Esophagus (tissue), 2 donors: ENCODE data around the gene LSM12. TPM values are rescaled to one million over a fixed set of nuclear protein-coding genes. Genes with fewer than 3 reads are reported as not detected.
"Not testable (repeated sequence)": the region's sequence is repeated elsewhere in the genome, so short reads cannot be mapped to it uniquely, and the experiment has no call there.

Experiments used
- H3K27ac ChIP-seq, 2 donors: one replicate each; pipeline ENCODE4 v1.5.1; 2013; ENCODE audit warnings: low read depth in 2 of 2, mild to moderate bottlenecking in 2 of 2, inconsistent platforms in 1 of 2, low read length in 1 of 2, moderate library complexity in 1 of 2
- H3K27me3 ChIP-seq, 2 donors: one replicate each; pipeline ENCODE4 v1.6.1; 2013; ENCODE audit warnings: low read length in 2 of 2, control low read depth in 1 of 2, mild to moderate bottlenecking in 1 of 2; ENCODE audit not compliant: insufficient read depth in 2 of 2, control insufficient read depth in 1 of 2
- H3K36me3 ChIP-seq, 2 donors: one replicate each; pipeline ENCODE4 v1.6.1; 2013; ENCODE audit warnings: low read length in 1 of 2; ENCODE audit not compliant: control insufficient read depth in 2 of 2, insufficient read depth in 2 of 2
- H3K4me1 ChIP-seq, 2 donors: one replicate each; pipeline ENCODE4 v1.6.1; 2013; ENCODE audit warnings: low read length in 1 of 2; ENCODE audit not compliant: control insufficient read depth in 2 of 2, insufficient read depth in 2 of 2
- H3K4me3 ChIP-seq, 2 donors: one replicate each; pipeline ENCODE4 v1.5.1; 2013; ENCODE audit warnings: low read length in 2 of 2, mild to moderate bottlenecking in 2 of 2, low read depth in 1 of 2, moderate library complexity in 1 of 2
- H3K9me3 ChIP-seq, 2 donors: one replicate each; pipeline ENCODE4 v1.6.1; 2013; ENCODE audit warnings: mild to moderate bottlenecking in 2 of 2, low read depth in 1 of 2, low read length in 1 of 2, moderate library complexity in 1 of 2; ENCODE audit not compliant: control insufficient read depth in 2 of 2, insufficient read depth in 1 of 2
- WGBS, 2 donors: extraction: QIAGEN DNeasy Blood & Tissue Kit; methylation state at CpG; one replicate each; pipeline ENCODE4 v1.1.7; 2013; 5-methylcytosine and 5-hydroxymethylcytosine counted together
- polyA plus RNA-seq, 2 donors: library from polyadenylated mRNA; stranded (reverse); fragments of 200-250 nt; gene quantifications; one replicate each; pipeline ENCODE4 v1.2.3, GENCODE V29; 2013
- donor health status: healthy with polysubstance abuse.
- donor health status: Bipolar disorder and iron deficiency.

LSM12 gene
- polyA plus RNA-seq, 2 donors: 25.4 to 46.9 TPM

DNA sequence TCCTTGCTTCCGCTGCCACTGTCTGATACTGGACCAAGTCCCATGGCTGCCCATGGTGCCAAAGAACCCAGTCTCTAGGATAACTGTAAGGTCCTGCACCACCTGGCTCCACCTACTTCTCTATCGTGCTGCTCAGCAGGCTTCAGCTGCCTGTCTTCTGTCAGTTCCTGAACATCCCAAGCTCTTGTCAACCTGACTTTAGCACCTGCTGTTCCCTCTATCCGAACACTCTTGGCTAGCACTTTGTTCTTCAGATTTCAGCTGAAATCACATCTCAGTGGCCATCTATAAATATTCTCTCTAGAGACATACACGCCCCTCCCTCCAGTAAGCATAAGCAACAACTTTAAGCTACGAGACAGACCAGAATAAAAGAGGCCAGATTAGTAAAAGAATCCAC, 36.7 kb downstream of the LSM12 start:
- WGBS, 2 donors: 82 to 90% methylated on average over 5 of the region's 5 CpGs
- Histone ChIP-seq H3K27ac (no peak overlapping the region), H3K9me3 (no peaks in the 10 kb centered on the region), H3K27me3 (no peaks in the 10 kb centered on the region), H3K4me3 (no peak overlapping the region), H3K4me1 (no peaks in the 10 kb centered on the region), H3K36me3 (peaks cover 6 to 22% of the 10 kb centered on the region in 2 donors)

DNA sequence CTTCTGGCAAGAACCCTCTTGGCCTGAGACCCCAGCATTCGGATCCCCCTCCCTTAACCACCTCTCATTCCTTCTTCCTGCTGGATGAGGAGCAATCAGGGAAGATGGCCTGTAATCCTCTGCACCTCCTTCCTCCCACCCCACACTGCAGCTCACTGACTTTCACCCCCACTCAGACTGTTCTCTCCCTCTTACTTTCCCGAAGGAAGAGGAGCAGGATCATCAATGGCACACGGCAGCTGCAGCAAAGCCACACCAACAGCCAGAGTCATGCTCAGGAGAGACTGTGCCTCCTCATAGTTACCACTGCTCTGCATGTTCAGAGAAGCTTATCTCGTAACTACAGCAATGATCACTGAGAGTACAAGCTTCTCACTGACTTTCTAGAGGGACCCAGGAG, 41.6 kb downstream of the LSM12 start:
- H3K4me3 ChIP-seq: no peak overlapping the region
- 86 to 89% methylated on average over 4 of the region's 4 CpGs for WGBS, 2 donors
- H3K4me1 ChIP-seq: no peaks in the 10 kb centered on the region
- no peak overlapping the region for H3K27ac ChIP-seq
- no peaks in the 10 kb centered on the region for H3K9me3 ChIP-seq
- H3K27me3 ChIP-seq: no peaks in the 10 kb centered on the region
- peaks cover 0 to 18% of the 10 kb centered on the region in 2 donors for H3K36me3 ChIP-seq

- no peaks in the 10 kb centered on the region for H3K9me3 ChIP-seq
- no peaks in the 10 kb centered on the region for H3K4me1 ChIP-seq
- no peak overlapping the region for H3K27ac ChIP-seq
- H3K4me3 ChIP-seq: no peak overlapping the region
- 54 to 63% methylated on average over 6 of the region's 6 CpGs for WGBS, 2 donors
- H3K36me3 ChIP-seq: peaks cover 0 to 18% of the 10 kb centered on the region in 2 donors
- no peaks in the 10 kb centered on the region for H3K27me3 ChIP-seq
These were observed 42.2 kb downstream of the LSM12 start for GRCh38 chr17:44024271-44024663.

DNA sequence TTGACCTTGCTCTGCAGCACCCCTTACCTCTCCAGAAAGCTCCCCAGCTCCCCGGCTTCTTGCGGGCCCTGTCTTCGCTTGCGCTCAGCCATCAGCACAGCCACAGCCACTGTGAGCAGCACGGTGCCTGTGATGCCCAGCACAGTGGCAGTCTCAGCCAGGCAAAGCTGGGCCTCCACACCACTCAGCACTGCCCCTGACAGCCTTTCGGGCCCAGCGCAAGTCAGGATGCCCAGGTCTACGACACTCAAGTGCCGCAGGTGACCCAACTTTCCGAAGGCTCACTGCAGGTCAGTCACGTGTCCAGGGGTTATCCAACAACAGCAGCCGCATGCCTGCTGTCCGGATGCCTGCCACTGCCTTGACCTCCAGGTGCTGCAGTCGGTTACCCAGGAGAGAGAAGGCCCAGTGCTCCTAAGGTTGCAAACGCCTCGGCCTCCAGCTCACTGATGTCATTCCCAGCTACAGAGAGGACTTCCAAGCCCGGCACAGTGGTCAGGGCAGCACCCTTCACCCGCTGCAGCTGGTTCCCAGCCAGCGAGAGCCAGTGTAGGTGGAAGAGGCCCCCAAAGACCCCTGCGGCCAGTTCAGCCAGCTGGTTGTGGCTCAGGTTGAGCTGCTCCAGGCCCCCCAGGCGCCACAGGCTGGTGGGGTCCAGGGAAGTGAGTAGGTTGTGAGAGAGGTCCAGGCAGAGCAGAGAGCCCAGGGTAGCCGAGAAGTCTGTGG, 42.8 kb downstream of the LSM12 start:
- Histone ChIP-seq H3K27me3 (no peaks in the 10 kb centered on the region), H3K4me1 (no peaks in the 10 kb centered on the region), H3K27ac (no peak overlapping the region), H3K4me3 (no peak overlapping the region), H3K9me3 (no peaks in the 10 kb centered on the region), H3K36me3 (peaks cover 0 to 14% of the 10 kb centered on the region in 2 donors)
- WGBS, 2 donors: 90 to 93% methylated on average over 22 of the region's 22 CpGs

GRCh38 chr17:44022246-44022645, 44.2 kb downstream of the LSM12 start:
- peaks cover 0 to 11% of the 10 kb centered on the region in 2 donors for H3K36me3 ChIP-seq
- H3K4me3 ChIP-seq: no peak overlapping the region
- H3K4me1 ChIP-seq: no peaks in the 10 kb centered on the region
- 95 to 99% methylated on average over 2 of the region's 2 CpGs for WGBS, 2 donors
- H3K27me3 ChIP-seq: no peaks in the 10 kb centered on the region
- H3K27ac ChIP-seq: no peak overlapping the region
- H3K9me3 ChIP-seq: no peaks in the 10 kb centered on the region

DNA sequence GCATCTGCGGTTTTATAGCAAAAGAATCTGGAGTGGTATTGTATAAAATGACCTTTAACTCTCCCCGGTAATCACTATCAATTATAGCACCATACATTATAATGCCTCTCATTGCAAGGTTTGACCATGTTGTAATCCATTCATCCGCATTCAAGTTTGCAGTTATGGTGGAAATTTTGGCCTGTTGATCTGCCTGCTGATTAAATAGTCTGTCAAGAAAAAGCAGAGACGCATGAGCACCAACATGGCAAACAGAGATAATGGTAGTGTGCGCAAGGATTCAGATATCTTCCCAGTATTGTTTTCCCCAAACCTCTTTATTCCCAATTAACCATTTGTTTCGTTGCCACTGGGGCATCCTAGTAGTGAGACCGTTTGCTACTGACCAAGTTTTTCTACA, 45.2 kb downstream of the LSM12 start:
- not testable (repeated sequence) for H3K27me3 ChIP-seq, H3K9me3 ChIP-seq, H3K4me1 ChIP-seq, H3K27ac ChIP-seq, H3K4me3 ChIP-seq
- peaks cover 0 to 11% of the 10 kb centered on the region in 2 donors for H3K36me3 ChIP-seq
- 93 to 96% methylated on average over 7 of the region's 7 CpGs for WGBS, 2 donors

- Histone ChIP-seq H3K9me3 (no peaks in the 10 kb centered on the region), H3K27me3 (no peaks in the 10 kb centered on the region), H3K36me3 (peaks cover 0 to 6% of the 10 kb centered on the region in 2 donors), H3K4me1 (peaks cover 5 to 6% of the 10 kb centered on the region in 2 donors), H3K27ac (peak within 1 kb of the TSS; percentile 52 to 81), H3K4me3 (peak within 1 kb of the TSS; percentile 88 to 96)
- 1% methylated on average over 43 of the region's 43 CpGs for WGBS, 2 donors
These were observed 51.9 kb downstream of the LSM12 start, which contains the start of gene TMEM101 for GRCh38 chr17:44014437-44015172. TSS of gene TMEM101 (minus strand) at chr17:44014963. CDS start at chr17:44014952, 11 bp downstream.

DNA sequence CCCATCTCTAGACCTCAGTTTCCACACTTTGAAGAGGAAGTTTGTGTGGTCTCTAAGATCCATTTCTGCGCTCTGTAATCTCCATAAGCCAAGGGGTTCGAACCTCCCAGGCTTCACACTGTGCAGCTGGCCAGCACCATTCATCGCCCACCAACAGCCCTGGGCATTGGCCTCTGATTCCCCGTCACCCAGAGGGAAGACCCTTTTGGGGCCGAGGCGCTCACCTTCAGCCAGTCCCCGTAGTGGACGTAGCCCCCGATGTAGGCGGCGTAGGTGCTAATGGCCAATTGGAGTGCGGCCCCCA, 52.4 kb downstream of the LSM12 start:
- WGBS, 2 donors: 10 to 11% methylated on average over 12 of the region's 12 CpGs
- H3K9me3 ChIP-seq: no peaks in the 10 kb centered on the region
- no peaks in the 10 kb centered on the region for H3K27me3 ChIP-seq
- H3K4me3 ChIP-seq: peak overlapping the region; percentile 88 to 96
- peaks cover 0 to 6% of the 10 kb centered on the region in 2 donors for H3K36me3 ChIP-seq
- H3K4me1 ChIP-seq: peaks cover 5 to 6% of the 10 kb centered on the region in 2 donors
- H3K27ac ChIP-seq: peak overlapping the region in 1 of 2 donors; percentile 81

DNA sequence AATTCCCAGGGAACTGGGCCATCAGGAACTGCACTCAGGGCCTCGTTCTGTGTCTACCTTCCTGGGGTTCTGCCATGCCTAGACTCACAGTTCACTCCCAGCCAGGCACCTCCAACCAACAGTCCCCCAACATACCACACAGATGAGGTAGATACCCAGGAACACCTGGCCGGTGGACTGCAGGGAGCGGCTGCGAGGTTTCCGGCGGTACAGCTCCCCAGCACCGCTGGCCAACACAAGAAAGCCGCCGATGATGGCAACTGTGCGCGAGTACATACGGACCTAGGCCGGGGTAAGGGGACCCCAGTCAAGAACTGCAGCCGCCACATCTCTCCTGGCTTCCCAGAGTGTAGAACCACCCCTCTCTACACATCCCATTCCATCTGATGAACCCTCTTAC, 53.6 kb downstream of the LSM12 start:
- Histone ChIP-seq H3K27ac (no peak overlapping the region), H3K36me3 (peaks cover 0 to 6% of the 10 kb centered on the region in 2 donors), H3K4me3 (no peak overlapping the region), H3K4me1 (peaks cover 6 to 8% of the 10 kb centered on the region in 2 donors), H3K27me3 (no peaks in the 10 kb centered on the region), H3K9me3 (no peaks in the 10 kb centered on the region)
- 92 to 95% methylated on average over 14 of the region's 14 CpGs for WGBS, 2 donors
